Endothelial cell of umbilical vein (primary cell): Measurements from ENCODE around the gene DEPDC1B. TPM values are rescaled to one million over a fixed set of nuclear protein-coding genes. Genes with fewer than 3 reads are reported as not detected.

Source experiments
- BruUV-seq: library from RNA; stranded (reverse); fragments of 400-500 nt; replicated peaks from 2 replicates; lab custom pipeline; 2021; lab: Mats Ljungman, UMichigan
- CTCF ChIA-PET: fragments of 300-600, 350-600 bp; sonication (Branson Sonifier 250); formaldehyde crosslinking; loops from one replicate; lab custom pipeline; 2021; ENCODE audit warnings: antibody characterized with exemption, inconsistent platforms; lab: Charles Lee
- POLR2A ChIA-PET: fragments of 300-600, 350-600 bp; sonication (Branson Sonifier 250); formaldehyde crosslinking; loops from one replicate; lab custom pipeline; 2021; ENCODE audit warnings: antibody characterized with exemption, inconsistent platforms; lab: Charles Lee
- DNase-seq: peaks from one replicate; pipeline ENCODE4 v3.0.0-alpha.2; 2011; ENCODE audit warnings: low read depth, low spot score
- FAIRE-seq: peaks from 2 replicates; lab custom pipeline; 2011; peaks lifted over from hg19 to GRCh38; lab: Jason Lieb, UNC
- H2AFZ ChIP-seq: 2 replicates; pipeline ENCODE4 v1.6.0; 2012; ENCODE audit warnings: low read depth, low read length, control low read depth, inconsistent platforms
- H3K27ac ChIP-seq: 2 replicates; pipeline ENCODE4 v1.5.1; 2011; ENCODE audit warnings: low read depth, mild to moderate bottlenecking, control low read depth, low read length, moderate library complexity; ENCODE audit not compliant: insufficient read depth
- H3K27me3 ChIP-seq, 2 experiments: 2 replicates each; pipeline versions ENCODE4 v1.6.0 to v1.6.1; 2011; ENCODE audit warnings: low read length in 2 of 2, mixed read lengths in 1 of 2; ENCODE audit not compliant: control insufficient read depth in 2 of 2, insufficient read depth in 2 of 2
- H3K36me3 ChIP-seq, 2 experiments: 2 replicates in 1 of 2; 3 replicates in 1 of 2; pipeline ENCODE4 v1.5.1; 2011; ENCODE audit warnings: low read length in 2 of 2, mild to moderate bottlenecking in 1 of 2, moderate library complexity in 1 of 2; ENCODE audit not compliant: control insufficient read depth in 2 of 2, insufficient read depth in 2 of 2; ENCODE audit errors: extremely low read depth in 1 of 2
- H3K4me1 ChIP-seq: 3 replicates; pipeline ENCODE4 v1.5.1; 2011; ENCODE audit warnings: mild to moderate bottlenecking, low read length; ENCODE audit not compliant: control insufficient read depth, insufficient read depth; ENCODE audit errors: extremely low read depth
- H3K4me2 ChIP-seq: 2 replicates; pipeline ENCODE4 v1.6.1; 2011; ENCODE audit warnings: low read length, control low read depth, mixed read lengths; ENCODE audit not compliant: insufficient read depth
- H3K4me3 ChIP-seq, 3 experiments: fragments of 200-600 bp in 1 of 3; sonication (generic), shearing (Covaris generic) in 1 of 3; replicated peaks in 1 of 3; 2 replicates each; pipeline ENCODE4 v1.5.1; 2011 to 2016; ENCODE audit warnings: control low read depth in 3 of 3, low read length in 3 of 3, mild to moderate bottlenecking in 2 of 3, inconsistent platforms in 1 of 3, low read depth in 1 of 3, moderate library complexity in 1 of 3; ENCODE audit not compliant: insufficient read depth in 1 of 3
- H3K79me2 ChIP-seq: 2 replicates; pipeline ENCODE4 v1.6.0; 2012; ENCODE audit warnings: low read length, inconsistent platforms; ENCODE audit not compliant: control insufficient read depth, insufficient read depth
- H3K9ac ChIP-seq: replicated peaks from 2 replicates; pipeline ENCODE3; 2011; ENCODE audit warnings: low read length, control low read depth; ENCODE audit not compliant: insufficient read depth; ENCODE audit errors: extremely low read depth
- H3K9me1 ChIP-seq: replicated peaks from 3 replicates; pipeline ENCODE4 v1.6.0; 2011; ENCODE audit warnings: mild to moderate bottlenecking, low read length; ENCODE audit not compliant: control insufficient read depth, insufficient read depth; ENCODE audit errors: extremely low read depth
- H3K9me3 ChIP-seq: replicated peaks from 2 replicates; pipeline ENCODE4 v1.5.1; 2012; ENCODE audit warnings: low read length, inconsistent platforms; ENCODE audit not compliant: control insufficient read depth, insufficient read depth
- H4K20me1 ChIP-seq: replicated peaks from 2 replicates; pipeline ENCODE3; 2011; ENCODE audit warnings: mild to moderate bottlenecking, low read length; ENCODE audit not compliant: control insufficient read depth, insufficient read depth; ENCODE audit errors: extremely low read depth
- EZH2 ChIP-seq: IDR thresholded peaks from 2 replicates; pipeline ENCODE4 v1.6.1; 2012; ENCODE audit warnings: borderline replicate concordance, low read depth, mild to moderate bottlenecking, moderate library complexity, low read length, inconsistent platforms; ENCODE audit not compliant: severe bottlenecking
- FOS ChIP-seq: IDR thresholded peaks from 2 replicates; pipeline ENCODE4 v1.6.1; 2011; ENCODE audit warnings: mild to moderate bottlenecking, low read length, moderate library complexity, borderline replicate concordance; ENCODE audit not compliant: insufficient read depth
- GATA2 ChIP-seq: IDR thresholded peaks from 2 replicates; pipeline ENCODE4 v1.7.0; 2011; ENCODE audit warnings: low read depth, mild to moderate bottlenecking, moderate library complexity, mixed read lengths, low read length; ENCODE audit not compliant: insufficient read length, insufficient read depth
- JUN ChIP-seq: IDR thresholded peaks from 2 replicates; pipeline ENCODE4 v1.6.1; 2011; ENCODE audit warnings: borderline replicate concordance, low read depth; ENCODE audit not compliant: insufficient read length, insufficient read depth
- MYC ChIP-seq: IDR thresholded peaks from one replicate; pipeline ENCODE4 v1.6.1; 2011; ENCODE audit warnings: mild to moderate bottlenecking, low read depth, low read length
- POLR2A ChIP-seq: IDR thresholded peaks from 2 replicates; pipeline ENCODE4 v1.6.1; 2012; ENCODE audit warnings: low read depth, mild to moderate bottlenecking, control low read depth, low read length
- POLR2AphosphoS5 ChIP-seq: IDR thresholded peaks from 2 replicates; pipeline ENCODE4 v1.6.1; 2012; ENCODE audit warnings: low read depth, mild to moderate bottlenecking, control low read depth, low read length, moderate library complexity; ENCODE audit not compliant: insufficient read depth
- dilution Hi-C: fragments of 300-500 bp; cut with MboI; formaldehyde crosslinking; loops from one replicate; pipeline ENCODE4 v1.15.0; 2019; ENCODE audit warnings: low sequenced_read_pairs; ENCODE audit not compliant: extremely low pct_ligation_motif_present
- intact Hi-C: fragments of 100-400 bp; cut with micrococcal nuclease; formaldehyde crosslinking; loops from one replicate; pipeline ENCODE4 v1.10.0; 2022
- polyA plus RNA-seq, 4 experiments: library from polyadenylated mRNA; depleted of rRNA in 3 of 4; stranded (reverse) in 3 of 4; unstranded in 1 of 4; fragments of >200 nt; gene quantifications; 2 replicates each; pipeline versions ENCODE4 v1.2.1 to v1.2.3, GENCODE V29; 2011 to 2012; ENCODE audit warnings: missing spikeins in 1 of 4
- total RNA-seq: library from RNA; stranded (reverse); gene quantifications from 2 replicates; pipeline ENCODE4 v1.2.3, GENCODE V29; 2021
- TF ChIP-seq, protein P1 (sequence below), 2 donors: IDR thresholded peaks; 1 replicate in 1 of 2; 2 replicates in 1 of 2; pipeline ENCODE4 v1.5.1; 2011; ENCODE audit warnings: low read length in 2 of 2, mild to moderate bottlenecking in 2 of 2, moderate library complexity in 2 of 2, control low read depth in 1 of 2, inconsistent platforms in 1 of 2, low read depth in 1 of 2; ENCODE audit not compliant: insufficient read depth in 1 of 2; ENCODE audit errors: extremely low read depth in 1 of 2
- TF ChIP-seq, protein P2 (sequence below): IDR thresholded peaks from 2 replicates; pipeline ENCODE4 v1.6.1; 2011; ENCODE audit not compliant: insufficient read depth, insufficient read length

Gene DEPDC1B
- total and polyA plus RNA-seq, 2 donors (not counting 3 experiments of a cell fraction or from before 2014, with no cell fraction given): 6.7 to 18.7 TPM

DNA sequence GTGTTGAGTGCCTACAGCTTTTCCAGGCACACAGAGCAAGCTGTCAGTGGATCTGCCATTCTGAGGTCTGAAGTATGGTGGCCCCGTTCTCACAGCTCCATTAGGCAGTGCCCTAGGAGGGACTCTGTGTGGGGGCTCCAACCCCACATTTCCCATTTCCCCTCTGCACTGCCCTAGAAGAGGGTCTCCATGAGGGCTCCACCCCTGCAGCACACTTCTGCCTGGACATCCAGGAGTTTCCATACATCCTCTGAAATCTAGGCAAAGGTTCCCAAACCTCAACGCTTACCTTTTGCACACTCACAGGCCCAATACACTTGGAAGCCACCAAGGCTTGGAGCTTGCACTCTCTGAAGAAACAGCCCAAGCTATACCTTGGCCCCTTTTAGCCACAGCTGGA lies 131.3 kb downstream of the DEPDC1B start:
- Histone ChIP-seq H3K27ac (no peak overlapping the region), H4K20me1 (no peaks in the 10 kb centered on the region), H3K9ac (no peak overlapping the region), H3K9me1 (no peaks in the 10 kb centered on the region), H3K79me2 (no peaks in the 10 kb centered on the region), H3K36me3 (no peaks in the 10 kb centered on the region), H2AFZ (no peak overlapping the region), H3K4me3 (no peak overlapping the region), H3K4me1 (no peaks in the 10 kb centered on the region), H3K27me3 (no peaks in the 10 kb centered on the region), H3K4me2 (no peak overlapping the region), H3K9me3 (peaks cover 3% of the 10 kb centered on the region)
- dilution Hi-C loops (no loop called here), intact Hi-C loops (no loop called here)
- DNase-seq (no peak), FAIRE-seq (no peak)
- ChIA-PET POLR2A (no interaction called here), CTCF (no interaction called here)
- no peak for TF ChIP-seq POLR2AphosphoS5
- TF ChIP-seq, protein P1, sequence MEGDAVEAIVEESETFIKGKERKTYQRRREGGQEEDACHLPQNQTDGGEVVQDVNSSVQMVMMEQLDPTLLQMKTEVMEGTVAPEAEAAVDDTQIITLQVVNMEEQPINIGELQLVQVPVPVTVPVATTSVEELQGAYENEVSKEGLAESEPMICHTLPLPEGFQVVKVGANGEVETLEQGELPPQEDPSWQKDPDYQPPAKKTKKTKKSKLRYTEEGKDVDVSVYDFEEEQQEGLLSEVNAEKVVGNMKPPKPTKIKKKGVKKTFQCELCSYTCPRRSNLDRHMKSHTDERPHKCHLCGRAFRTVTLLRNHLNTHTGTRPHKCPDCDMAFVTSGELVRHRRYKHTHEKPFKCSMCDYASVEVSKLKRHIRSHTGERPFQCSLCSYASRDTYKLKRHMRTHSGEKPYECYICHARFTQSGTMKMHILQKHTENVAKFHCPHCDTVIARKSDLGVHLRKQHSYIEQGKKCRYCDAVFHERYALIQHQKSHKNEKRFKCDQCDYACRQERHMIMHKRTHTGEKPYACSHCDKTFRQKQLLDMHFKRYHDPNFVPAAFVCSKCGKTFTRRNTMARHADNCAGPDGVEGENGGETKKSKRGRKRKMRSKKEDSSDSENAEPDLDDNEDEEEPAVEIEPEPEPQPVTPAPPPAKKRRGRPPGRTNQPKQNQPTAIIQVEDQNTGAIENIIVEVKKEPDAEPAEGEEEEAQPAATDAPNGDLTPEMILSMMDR (IDR thresholded peaks at IDR 0.05; ENCODE audit: extremely low read depth in 1 of 2, insufficient read depth in 1 of 2, low read depth in 1 of 2, low read length in 2 of 2): no peak
- no peak for TF ChIP-seq EZH2
- TF ChIP-seq, protein P2, sequence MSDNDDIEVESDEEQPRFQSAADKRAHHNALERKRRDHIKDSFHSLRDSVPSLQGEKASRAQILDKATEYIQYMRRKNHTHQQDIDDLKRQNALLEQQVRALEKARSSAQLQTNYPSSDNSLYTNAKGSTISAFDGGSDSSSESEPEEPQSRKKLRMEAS: no peak
- BruUV-seq: no TSS peak

DNA sequence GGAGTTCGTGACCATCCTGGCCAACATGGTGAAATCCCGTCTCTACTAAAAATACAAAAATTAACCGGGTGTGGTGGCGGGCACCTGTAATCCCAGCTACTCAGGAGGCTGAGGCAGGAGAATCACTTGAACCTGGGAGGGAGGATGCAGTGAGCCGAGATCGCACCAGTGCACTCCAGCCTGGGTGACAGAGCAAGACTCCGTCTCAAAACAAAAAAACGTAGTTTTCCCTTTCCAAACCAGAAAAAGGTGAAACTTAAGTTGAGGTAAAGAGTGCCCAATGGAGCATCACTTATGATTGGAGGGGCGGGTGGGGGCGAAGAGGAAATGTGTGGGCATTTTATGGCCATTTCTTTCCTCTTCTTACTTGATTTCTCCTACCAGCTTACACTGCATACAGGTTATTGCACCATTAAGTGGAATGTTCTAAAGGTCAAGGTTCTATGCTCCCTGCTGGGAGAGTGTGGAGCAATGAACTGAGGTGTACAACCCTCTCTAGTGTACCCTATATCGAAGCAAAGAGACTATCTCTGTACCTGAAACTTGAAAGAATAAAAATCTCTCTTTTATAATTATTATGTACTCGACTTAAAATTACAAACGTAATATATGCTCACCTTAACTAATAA lies 136.2 kb downstream of the DEPDC1B start:
- no peaks in the 10 kb centered on the region for H3K27me3 ChIP-seq
- no peaks in the 10 kb centered on the region for H3K4me1 ChIP-seq
- no peak overlapping the region for H3K4me3 ChIP-seq
- H3K4me2 ChIP-seq: no peak overlapping the region
- H3K9ac ChIP-seq: no peak overlapping the region
- POLR2A ChIA-PET: no interaction called here
- FAIRE-seq: no peak
- no peaks in the 10 kb centered on the region for H4K20me1 ChIP-seq
- no peak for TF ChIP-seq JUN
- TF ChIP-seq MYC: no peak
- no peak for TF ChIP-seq POLR2A
- TF ChIP-seq EZH2: no peak
- TF ChIP-seq FOS: no peak
- TF ChIP-seq, protein P1 (IDR thresholded peaks at IDR 0.05; ENCODE audit: extremely low read depth in 1 of 2, insufficient read depth in 1 of 2, low read depth in 1 of 2, low read length in 2 of 2): no peak
- no peak for TF ChIP-seq GATA2
- TF ChIP-seq POLR2AphosphoS5: no peak
- TF ChIP-seq, protein P2: no peak
- no peak for DNase-seq
- no peaks in the 10 kb centered on the region for H3K36me3 ChIP-seq
- CTCF ChIA-PET: no interaction called here
- intact Hi-C loops: no loop called here
- H3K9me1 ChIP-seq: no peaks in the 10 kb centered on the region
- dilution Hi-C loops: no loop called here
- peaks cover 2% of the 10 kb centered on the region for H3K9me3 ChIP-seq
- H3K79me2 ChIP-seq: no peaks in the 10 kb centered on the region
- no TSS peak for BruUV-seq
- H3K27ac ChIP-seq: no peak overlapping the region
- H2AFZ ChIP-seq: no peak overlapping the region
